ENCODE results near the gene SEC22C.

GRCh38 chr3:42500091-42500490 lies 81.7 kb downstream of the SEC22C start:
- no peak for TF ChIP-seq CTCF (conservative IDR thresholded peaks at IDR 0.05 in 1 of 2, IDR thresholded peaks at IDR 0.05 in 1 of 2; ENCODE audit: extremely low read depth in 1 of 2, insufficient read depth in 1 of 2, low read depth in 1 of 2, low read length in 2 of 2)
- TF ChIP-seq EZH2 (IDR thresholded peaks at IDR 0.05; ENCODE audit: borderline replicate concordance, low read length) = no peak
